Astrocyte (in vitro differentiated cells and primary cell): ENCODE measurements around the gene C9. TPM values are rescaled to one million over a fixed set of nuclear protein-coding genes. Genes with fewer than 3 reads are reported as not detected.
A peak's percentile ranks its signal among the peaks of the same experiment; 100 is the strongest.
"Not testable (repeated sequence)": the region's sequence is repeated elsewhere in the genome, so short reads cannot be mapped to it uniquely, and the experiment has no call there.

ENCODE experiments used
- DNase-seq: peaks from one replicate; pipeline ENCODE4 v3.0.0-alpha.2; 2010; ENCODE audit warnings: low read depth
- FAIRE-seq: peaks from 2 replicates; lab custom pipeline; 2011; peaks lifted over from hg19 to GRCh38; lab: Jason Lieb, UNC
- H2AFZ ChIP-seq: 2 replicates; pipeline ENCODE4 v1.6.0; 2012; ENCODE audit warnings: low read depth, low read length, inconsistent platforms
- H3K27ac ChIP-seq: 2 replicates; pipeline ENCODE4 v1.5.1; 2011; ENCODE audit warnings: low read depth, low read length, inconsistent platforms
- H3K27me3 ChIP-seq: 2 replicates; pipeline ENCODE4 v1.6.0; 2011; ENCODE audit warnings: low read length, inconsistent platforms; ENCODE audit not compliant: insufficient read depth
- H3K36me3 ChIP-seq: 2 replicates; pipeline ENCODE4 v1.5.1; 2011; ENCODE audit warnings: low read length, inconsistent platforms; ENCODE audit not compliant: insufficient read depth
- H3K4me1 ChIP-seq: 2 replicates; pipeline ENCODE4 v1.5.1; 2011; ENCODE audit warnings: low read length, inconsistent platforms; ENCODE audit not compliant: insufficient read depth
- H3K4me2 ChIP-seq: 2 replicates; pipeline ENCODE4 v1.6.0; 2012; ENCODE audit warnings: low read length, inconsistent platforms
- H3K4me3 ChIP-seq: 2 replicates; pipeline ENCODE4 v1.5.1; 2011; ENCODE audit warnings: low read depth, mild to moderate bottlenecking, low read length, inconsistent platforms; ENCODE audit not compliant: insufficient read depth
- H3K79me2 ChIP-seq: 2 replicates; pipeline ENCODE4 v1.6.0; 2012; ENCODE audit warnings: mild to moderate bottlenecking, low read length, inconsistent platforms; ENCODE audit not compliant: insufficient read depth
- H3K9ac ChIP-seq: 2 replicates; pipeline ENCODE4 v1.6.0; 2012; ENCODE audit warnings: mild to moderate bottlenecking, low read length, inconsistent platforms
- H3K9me3 ChIP-seq: 2 replicates; pipeline ENCODE4 v1.5.1; 2012; ENCODE audit warnings: low read depth, mild to moderate bottlenecking, low read length, inconsistent platforms; ENCODE audit not compliant: insufficient read depth
- H4K20me1 ChIP-seq: 2 replicates; pipeline ENCODE4 v1.6.0; 2012; ENCODE audit warnings: low read length, inconsistent platforms; ENCODE audit not compliant: insufficient read depth
- H3K27ac Mint-ChIP-seq: one replicate; pipeline ENCODE4 v1.8.0; 2021; ENCODE audit warnings: mild to moderate bottlenecking, mixed read lengths; ENCODE audit not compliant: unreplicated experiment
- H3K27me3 Mint-ChIP-seq: one replicate; pipeline ENCODE4 v1.8.0; 2021; ENCODE audit warnings: low read depth, mixed read lengths; ENCODE audit not compliant: unreplicated experiment
- H3K36me3 Mint-ChIP-seq: one replicate; pipeline ENCODE4 v1.8.0; 2021; ENCODE audit warnings: low read depth, mixed read lengths; ENCODE audit not compliant: unreplicated experiment
- H3K4me1 Mint-ChIP-seq: one replicate; pipeline ENCODE4 v1.8.0; 2021; ENCODE audit warnings: low read depth, mixed read lengths; ENCODE audit not compliant: unreplicated experiment
- H3K4me3 Mint-ChIP-seq: one replicate; pipeline ENCODE4 v1.8.0; 2021; ENCODE audit warnings: mild to moderate bottlenecking, moderate library complexity, mixed read lengths; ENCODE audit not compliant: unreplicated experiment
- H3K9me3 Mint-ChIP-seq: one replicate; pipeline ENCODE4 v1.8.0; 2021; ENCODE audit warnings: mild to moderate bottlenecking, mixed read lengths; ENCODE audit not compliant: unreplicated experiment
- CTCF ChIP-seq: IDR thresholded peaks from 2 replicates; pipeline ENCODE4 v1.5.1; 2011; ENCODE audit warnings: low read depth, mild to moderate bottlenecking, inconsistent platforms, low read length, moderate library complexity; ENCODE audit not compliant: insufficient read depth
- EZH2 ChIP-seq: IDR thresholded peaks from 2 replicates; pipeline ENCODE4 v1.6.1; 2012; ENCODE audit warnings: mild to moderate bottlenecking, low read length, inconsistent platforms; ENCODE audit not compliant: insufficient read depth
- total RNA-seq: library from RNA; stranded (reverse); gene quantifications from 2 replicates; pipeline ENCODE4 v1.2.1, GENCODE V29; 2021

C9 gene
- total RNA-seq, 1 donor from 2014 or later = 0.07 TPM

DNA sequence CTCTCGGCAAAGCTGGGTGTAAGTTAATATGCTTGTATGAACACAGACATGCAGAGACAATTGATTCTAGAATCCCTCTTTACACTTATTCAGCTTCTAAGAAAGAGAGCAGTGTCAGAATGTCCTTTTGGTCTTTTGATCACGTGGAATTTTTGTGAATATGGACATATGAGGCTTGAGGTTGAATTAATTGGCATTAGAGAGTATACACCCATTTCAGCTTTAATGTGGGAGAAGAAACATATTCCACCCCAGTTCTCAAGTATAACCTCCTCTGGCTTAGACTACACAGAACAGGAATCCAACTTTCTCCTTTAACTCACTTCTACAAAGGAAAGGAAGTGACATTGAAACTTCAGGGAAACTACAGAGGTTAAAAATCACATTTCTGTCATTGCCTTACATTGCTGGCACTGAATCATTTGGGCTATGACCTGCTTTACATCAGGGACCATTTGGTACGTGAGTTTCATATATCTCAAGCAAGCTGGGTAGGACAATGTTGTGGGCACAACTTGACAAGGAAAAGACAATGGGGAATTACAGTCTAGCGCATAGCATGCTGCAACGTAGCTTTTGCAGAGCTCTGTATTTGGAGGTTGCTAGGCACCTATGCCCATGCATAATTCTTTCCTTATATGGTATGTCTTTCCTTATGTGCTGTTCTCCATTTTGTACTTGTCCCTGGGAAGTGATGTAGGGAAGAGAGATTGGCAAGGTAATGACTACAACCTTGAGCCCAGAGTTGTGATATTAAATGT, 41.0 kb upstream of the C9 start:
- Histone ChIP-seq H3K27me3 (no peaks in the 10 kb centered on the region), H3K27ac (no peak overlapping the region), H3K4me1 (peaks cover 13% of the 10 kb centered on the region), H4K20me1 (peaks cover 42% of the 10 kb centered on the region), H3K4me2 (no peak overlapping the region), H3K9me3 (no peaks in the 10 kb centered on the region), H3K9ac (no peak overlapping the region), H2AFZ (no peak overlapping the region), H3K79me2 (peaks cover 91% of the 10 kb centered on the region), H3K36me3 (peaks cover 10% of the 10 kb centered on the region), H3K4me3 (no peak overlapping the region)
- Mint-ChIP-seq H3K4me3 (no peak overlapping the region), H3K4me1 (peaks cover 22% of the 10 kb centered on the region), H3K27ac (no peak overlapping the region), H3K27me3 (no peaks in the 10 kb centered on the region), H3K36me3 (peaks cover 17% of the 10 kb centered on the region), H3K9me3 (no peaks in the 10 kb centered on the region)
- TF ChIP-seq CTCF = no peak
- no peak for TF ChIP-seq EZH2
- FAIRE-seq (no peak), DNase-seq (no peak)

DNA sequence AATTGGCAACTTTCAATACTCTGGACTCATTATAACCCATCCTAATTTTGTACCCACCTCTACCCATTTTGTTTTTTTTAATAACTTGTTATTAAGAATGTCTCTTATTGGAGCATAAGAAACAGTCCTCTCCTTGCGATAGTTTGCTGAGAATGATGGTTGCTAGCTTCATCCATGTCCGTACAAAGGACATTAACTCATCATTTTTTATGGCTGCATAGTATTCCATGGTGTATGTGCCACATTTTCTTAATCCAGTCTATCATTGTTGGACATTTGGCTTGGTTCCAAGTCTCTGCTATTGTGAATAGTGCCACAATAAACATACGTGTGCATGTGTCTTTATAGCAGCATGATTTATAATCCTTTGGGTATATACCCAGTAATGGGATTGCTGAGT, 39.5 kb upstream of the C9 start:
- H3K27me3 Mint-ChIP-seq, H3K9me3 Mint-ChIP-seq, H3K4me3 Mint-ChIP-seq, DNase-seq, H2AFZ ChIP-seq, H3K4me2 ChIP-seq, H3K27ac Mint-ChIP-seq, H3K27me3 ChIP-seq, H3K9me3 ChIP-seq, H3K9ac ChIP-seq, H3K27ac ChIP-seq, FAIRE-seq, H3K4me3 ChIP-seq: not testable (repeated sequence)
- Histone ChIP-seq H3K4me1 (peaks cover 23% of the 10 kb centered on the region), H4K20me1 (peaks cover 31% of the 10 kb centered on the region), H3K79me2 (peaks cover 80% of the 10 kb centered on the region), H3K36me3 (peaks cover 10% of the 10 kb centered on the region)
- H3K36me3 Mint-ChIP-seq = peaks cover 17% of the 10 kb centered on the region
- H3K4me1 Mint-ChIP-seq = peaks cover 23% of the 10 kb centered on the region

GRCh38 chr5:39402140-39402539, 37.8 kb upstream of the C9 start:
- H3K4me2 ChIP-seq = not testable (repeated sequence)

More at GRCh38 chr5:39402140-39402539, 37.8 kb upstream of the C9 start:
- H3K4me1 ChIP-seq = peaks cover 26% of the 10 kb centered on the region
- peaks cover 79% of the 10 kb centered on the region for H3K79me2 ChIP-seq
- not testable (repeated sequence) for DNase-seq, H3K27ac Mint-ChIP-seq, H3K27me3 Mint-ChIP-seq, H3K4me3 ChIP-seq, H3K4me3 Mint-ChIP-seq, H3K36me3 ChIP-seq, H3K9me3 ChIP-seq, H3K9ac ChIP-seq, H2AFZ ChIP-seq, H3K27me3 ChIP-seq, FAIRE-seq, H3K9me3 Mint-ChIP-seq
- H3K27ac ChIP-seq = peak overlapping the region; percentile 13
- H4K20me1 ChIP-seq = peaks cover 21% of the 10 kb centered on the region
- peaks cover 33% of the 10 kb centered on the region for H3K4me1 Mint-ChIP-seq
- H3K36me3 Mint-ChIP-seq = peaks cover 13% of the 10 kb centered on the region
